SH-SY5Y (cell line): Measurements from ENCODE around the gene SOX30.

ENCODE experiments used
- GATA2 ChIP-seq: IDR thresholded peaks from 2 replicates; pipeline ENCODE4 v1.6.1; 2011; ENCODE audit warnings: mild to moderate bottlenecking, low read depth, low read length
- GATA3 ChIP-seq: IDR thresholded peaks from 2 replicates; pipeline ENCODE4 v1.6.1; 2011; ENCODE audit warnings: low read depth, mild to moderate bottlenecking, low read length, moderate library complexity

DNA sequence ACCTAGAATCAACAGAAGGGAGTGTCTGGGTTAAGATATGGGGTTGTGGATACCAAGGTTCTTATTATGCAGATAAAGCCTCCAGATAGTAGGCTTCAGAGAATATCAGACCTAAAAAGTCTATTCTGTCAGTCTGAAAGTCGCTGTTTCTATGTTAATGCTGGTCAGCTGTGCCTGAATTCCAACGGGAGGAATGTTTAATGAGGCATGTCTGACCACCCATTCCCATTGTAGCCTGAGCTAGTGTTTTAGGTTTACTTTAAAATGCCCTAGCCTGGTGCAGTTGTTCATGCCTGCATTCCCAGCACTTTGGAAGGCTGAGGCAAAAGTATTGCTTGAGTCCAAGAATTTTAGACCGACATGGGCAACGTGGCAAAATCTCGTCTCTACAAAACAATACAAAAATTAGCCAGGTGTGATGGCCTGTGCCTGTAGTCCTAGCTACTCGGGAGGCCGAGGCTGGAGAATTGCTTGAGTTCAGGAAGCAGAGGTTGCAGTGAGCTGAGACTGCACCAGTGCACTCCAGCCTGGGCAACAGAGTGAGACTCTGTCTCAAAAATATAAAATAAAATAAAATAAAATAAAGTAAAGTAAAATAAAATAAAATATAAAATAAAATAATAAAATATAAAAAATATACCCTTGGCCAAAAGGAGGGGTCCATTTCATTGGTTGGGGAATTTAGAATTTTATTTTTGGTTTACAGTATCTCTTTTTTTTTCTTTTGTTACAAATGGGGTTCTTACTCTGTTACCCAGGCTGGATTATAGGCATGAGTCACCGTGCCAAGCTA is 7.8 kb upstream of the SOX30 start:
- TF ChIP-seq GATA3 (no peak), GATA2 (no peak)
